GM15510 (cell line): ENCODE measurements around the gene FRMPD4.

Source experiments
- POLR2A ChIP-seq: IDR thresholded peaks from 3 replicates; pipeline ENCODE4 v1.6.1; 2011; ENCODE audit warnings: borderline replicate concordance; ENCODE audit not compliant: insufficient read length; ENCODE audit errors: extremely low read depth

Gene FRMPD4

GRCh38 chrX:12360383-12360782 is 222.1 kb downstream of the FRMPD4 start:
- no peak for TF ChIP-seq POLR2A

- no peak for TF ChIP-seq POLR2A
Observed at GRCh38 chrX:12360986-12361598, 222.8 kb downstream of the FRMPD4 start.

- no peak for TF ChIP-seq POLR2A
Observed at GRCh38 chrX:12363216-12363615, 224.9 kb downstream of the FRMPD4 start.

- TF ChIP-seq POLR2A: no peak
Observed at GRCh38 chrX:12366440-12366839, 228.2 kb downstream of the FRMPD4 start.

GRCh38 chrX:12367254-12367653 is 229.0 kb downstream of the FRMPD4 start:
- no peak for TF ChIP-seq POLR2A

- no peak for TF ChIP-seq POLR2A
Observed at GRCh38 chrX:12370497-12370986, 232.3 kb downstream of the FRMPD4 start.

- TF ChIP-seq POLR2A: no peak
Observed at GRCh38 chrX:12372111-12372510, 233.8 kb downstream of the FRMPD4 start.

GRCh38 chrX:12374286-12374685 is 236.0 kb downstream of the FRMPD4 start:
- no peak for TF ChIP-seq POLR2A

GRCh38 chrX:12378253-12378652 is 240.0 kb downstream of the FRMPD4 start:
- TF ChIP-seq POLR2A: no peak

- TF ChIP-seq POLR2A: no peak
Observed at GRCh38 chrX:12378706-12379105, 240.4 kb downstream of the FRMPD4 start.

- TF ChIP-seq POLR2A: no peak
Observed at GRCh38 chrX:12379671-12380070, 241.4 kb downstream of the FRMPD4 start.

- TF ChIP-seq POLR2A: no peak
Observed at GRCh38 chrX:12383196-12383595, 244.9 kb downstream of the FRMPD4 start.

- TF ChIP-seq POLR2A: no peak
Observed at GRCh38 chrX:12390301-12390700, 252.0 kb downstream of the FRMPD4 start.

GRCh38 chrX:12396584-12396983 is 258.3 kb downstream of the FRMPD4 start:
- TF ChIP-seq POLR2A: no peak

GRCh38 chrX:12400218-12400617 is 261.9 kb downstream of the FRMPD4 start:
- no peak for TF ChIP-seq POLR2A

GRCh38 chrX:12401252-12401651 is 263.0 kb downstream of the FRMPD4 start:
- no peak for TF ChIP-seq POLR2A
